ENCODE measurements around the gene CDC42SE1. TPM values are rescaled to one million over a fixed set of nuclear protein-coding genes. Genes with fewer than 3 reads are reported as not detected.

CDC42SE1 gene
- total RNA-seq, 1 experiment from 2014 or later, result 76.3 TPM

DNA sequence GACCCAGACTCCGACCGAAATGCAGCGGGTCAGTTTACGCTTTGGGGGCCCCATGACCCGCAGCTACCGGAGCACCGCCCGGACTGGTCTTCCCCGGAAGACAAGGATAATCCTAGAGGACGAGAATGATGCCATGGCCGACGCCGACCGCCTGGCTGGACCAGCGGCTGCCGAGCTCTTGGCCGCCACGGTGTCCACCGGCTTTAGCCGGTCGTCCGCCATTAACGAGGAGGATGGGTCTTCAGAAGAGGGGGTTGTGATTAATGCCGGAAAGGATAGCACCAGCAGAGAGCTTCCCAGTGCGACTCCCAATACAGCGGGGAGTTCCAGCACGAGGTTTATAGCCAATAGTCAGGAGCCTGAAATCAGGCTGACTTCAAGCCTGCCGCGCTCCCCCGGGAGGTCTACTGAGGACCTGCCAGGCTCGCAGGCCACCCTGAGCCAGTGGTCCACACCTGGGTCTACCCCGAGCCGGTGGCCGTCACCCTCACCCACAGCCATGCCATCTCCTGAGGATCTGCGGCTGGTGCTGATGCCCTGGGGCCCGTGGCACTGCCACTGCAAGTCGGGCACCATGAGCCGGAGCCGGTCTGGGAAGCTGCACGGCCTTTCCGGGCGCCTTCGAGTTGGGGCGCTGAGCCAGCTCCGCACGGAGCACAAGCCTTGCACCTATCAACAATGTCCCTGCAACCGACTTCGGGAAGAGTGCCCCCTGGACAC, 11.3 kb downstream of the CDC42SE1 start:
- DNase-seq (ENCODE audit: low spot score) (peak; percentile 76), ATAC-seq (peak; percentile 35)
- Mint-ChIP-seq H3K4me1 (peaks cover 17% of the 10 kb centered on the region), H3K9me3 (no peaks in the 10 kb centered on the region), H3K36me3 (peaks cover 15% of the 10 kb centered on the region), H3K27me3 (ENCODE audit: low read depth) (no peaks in the 10 kb centered on the region), H3K4me3 (peak overlapping the region; percentile 96), H3K27ac (peak overlapping the region; percentile 97)
- ChIA-PET POLR2A (interaction anchor here (0.5 to 1.6 kb wide), 11 partner anchors 10 to 142 kb away, joined by 3 to 6 read pairs (median 4); partner anchors contain the start of genes BNIPL, MLLT11 and VPS72), CTCF (interaction anchor here (0.6 to 3.7 kb wide), 33 partner anchors 9 to 419 kb away, joined by 3 to 43 read pairs (median 4); partner anchors contain the start of genes BNIPL, CDC42SE1, ENSA and GABPB2)
- TF ChIP-seq, protein P1, sequence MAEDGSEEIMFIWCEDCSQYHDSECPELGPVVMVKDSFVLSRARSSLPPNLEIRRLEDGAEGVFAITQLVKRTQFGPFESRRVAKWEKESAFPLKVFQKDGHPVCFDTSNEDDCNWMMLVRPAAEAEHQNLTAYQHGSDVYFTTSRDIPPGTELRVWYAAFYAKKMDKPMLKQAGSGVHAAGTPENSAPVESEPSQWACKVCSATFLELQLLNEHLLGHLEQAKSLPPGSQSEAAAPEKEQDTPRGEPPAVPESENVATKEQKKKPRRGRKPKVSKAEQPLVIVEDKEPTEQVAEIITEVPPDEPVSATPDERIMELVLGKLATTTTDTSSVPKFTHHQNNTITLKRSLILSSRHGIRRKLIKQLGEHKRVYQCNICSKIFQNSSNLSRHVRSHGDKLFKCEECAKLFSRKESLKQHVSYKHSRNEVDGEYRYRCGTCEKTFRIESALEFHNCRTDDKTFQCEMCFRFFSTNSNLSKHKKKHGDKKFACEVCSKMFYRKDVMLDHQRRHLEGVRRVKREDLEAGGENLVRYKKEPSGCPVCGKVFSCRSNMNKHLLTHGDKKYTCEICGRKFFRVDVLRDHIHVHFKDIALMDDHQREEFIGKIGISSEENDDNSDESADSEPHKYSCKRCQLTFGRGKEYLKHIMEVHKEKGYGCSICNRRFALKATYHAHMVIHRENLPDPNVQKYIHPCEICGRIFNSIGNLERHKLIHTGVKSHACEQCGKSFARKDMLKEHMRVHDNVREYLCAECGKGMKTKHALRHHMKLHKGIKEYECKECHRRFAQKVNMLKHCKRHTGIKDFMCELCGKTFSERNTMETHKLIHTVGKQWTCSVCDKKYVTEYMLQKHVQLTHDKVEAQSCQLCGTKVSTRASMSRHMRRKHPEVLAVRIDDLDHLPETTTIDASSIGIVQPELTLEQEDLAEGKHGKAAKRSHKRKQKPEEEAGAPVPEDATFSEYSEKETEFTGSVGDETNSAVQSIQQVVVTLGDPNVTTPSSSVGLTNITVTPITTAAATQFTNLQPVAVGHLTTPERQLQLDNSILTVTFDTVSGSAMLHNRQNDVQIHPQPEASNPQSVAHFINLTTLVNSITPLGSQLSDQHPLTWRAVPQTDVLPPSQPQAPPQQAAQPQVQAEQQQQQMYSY (CRISPR knock-in tag; IDR thresholded peaks at IDR 0.05), result peak; percentile 75
- TF ChIP-seq SP1 (CRISPR knock-in tag; conservative IDR thresholded peaks at IDR 0.05) (no peak), ZNF396 (CRISPR knock-in tag; IDR thresholded peaks at IDR 0.05; ENCODE audit: borderline replicate concordance) (no peak), GABPB1 (CRISPR knock-in tag; IDR thresholded peaks at IDR 0.05) (no peak), ERG (CRISPR knock-in tag; IDR thresholded peaks at IDR 0.05) (no peak), ZNF671 (CRISPR knock-in tag; IDR thresholded peaks at IDR 0.05) (no peak), SOX15 (CRISPR knock-in tag; IDR thresholded peaks at IDR 0.05) (no peak), GTF2I (CRISPR knock-in tag; conservative IDR thresholded peaks at IDR 0.05) (no peak), GRHL2 (CRISPR knock-in tag; IDR thresholded peaks at IDR 0.05; ENCODE audit: insufficient replicate concordance, severe bottlenecking) (no peak), SMAD4 (CRISPR knock-in tag; IDR thresholded peaks at IDR 0.05) (no peak), FOXP1 (CRISPR knock-in tag; IDR thresholded peaks at IDR 0.05; ENCODE audit: borderline replicate concordance) (no peak), TEAD1 (CRISPR knock-in tag; IDR thresholded peaks at IDR 0.05) (peak; percentile 67; the same call in 1 of the 2 replicates), CREM (CRISPR knock-in tag; IDR thresholded peaks at IDR 0.05) (no peak), NR2C2 (CRISPR knock-in tag; IDR thresholded peaks at IDR 0.05) (no peak)
- TF ChIP-seq, protein P2, sequence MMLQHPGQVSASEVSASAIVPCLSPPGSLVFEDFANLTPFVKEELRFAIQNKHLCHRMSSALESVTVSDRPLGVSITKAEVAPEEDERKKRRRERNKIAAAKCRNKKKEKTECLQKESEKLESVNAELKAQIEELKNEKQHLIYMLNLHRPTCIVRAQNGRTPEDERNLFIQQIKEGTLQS (CRISPR knock-in tag; conservative IDR thresholded peaks at IDR 0.05), result no peak
- TF ChIP-seq, protein P3, sequence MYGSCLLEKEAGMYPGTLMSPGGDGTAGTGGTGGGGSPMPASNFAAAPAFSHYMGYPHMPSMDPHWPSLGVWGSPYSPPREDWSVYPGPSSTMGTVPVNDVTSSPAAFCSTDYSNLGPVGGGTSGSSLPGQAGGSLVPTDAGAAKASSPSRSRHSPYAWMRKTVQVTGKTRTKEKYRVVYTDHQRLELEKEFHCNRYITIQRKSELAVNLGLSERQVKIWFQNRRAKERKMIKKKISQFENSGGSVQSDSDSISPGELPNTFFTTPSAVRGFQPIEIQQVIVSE (CRISPR knock-in tag; IDR thresholded peaks at IDR 0.05; ENCODE audit: borderline replicate concordance), result no peak
- TF ChIP-seq, protein P4, sequence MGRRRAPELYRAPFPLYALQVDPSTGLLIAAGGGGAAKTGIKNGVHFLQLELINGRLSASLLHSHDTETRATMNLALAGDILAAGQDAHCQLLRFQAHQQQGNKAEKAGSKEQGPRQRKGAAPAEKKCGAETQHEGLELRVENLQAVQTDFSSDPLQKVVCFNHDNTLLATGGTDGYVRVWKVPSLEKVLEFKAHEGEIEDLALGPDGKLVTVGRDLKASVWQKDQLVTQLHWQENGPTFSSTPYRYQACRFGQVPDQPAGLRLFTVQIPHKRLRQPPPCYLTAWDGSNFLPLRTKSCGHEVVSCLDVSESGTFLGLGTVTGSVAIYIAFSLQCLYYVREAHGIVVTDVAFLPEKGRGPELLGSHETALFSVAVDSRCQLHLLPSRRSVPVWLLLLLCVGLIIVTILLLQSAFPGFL (CRISPR knock-in tag; IDR thresholded peaks at IDR 0.05; ENCODE audit: borderline replicate concordance), result no peak
- TF ChIP-seq, protein P5, sequence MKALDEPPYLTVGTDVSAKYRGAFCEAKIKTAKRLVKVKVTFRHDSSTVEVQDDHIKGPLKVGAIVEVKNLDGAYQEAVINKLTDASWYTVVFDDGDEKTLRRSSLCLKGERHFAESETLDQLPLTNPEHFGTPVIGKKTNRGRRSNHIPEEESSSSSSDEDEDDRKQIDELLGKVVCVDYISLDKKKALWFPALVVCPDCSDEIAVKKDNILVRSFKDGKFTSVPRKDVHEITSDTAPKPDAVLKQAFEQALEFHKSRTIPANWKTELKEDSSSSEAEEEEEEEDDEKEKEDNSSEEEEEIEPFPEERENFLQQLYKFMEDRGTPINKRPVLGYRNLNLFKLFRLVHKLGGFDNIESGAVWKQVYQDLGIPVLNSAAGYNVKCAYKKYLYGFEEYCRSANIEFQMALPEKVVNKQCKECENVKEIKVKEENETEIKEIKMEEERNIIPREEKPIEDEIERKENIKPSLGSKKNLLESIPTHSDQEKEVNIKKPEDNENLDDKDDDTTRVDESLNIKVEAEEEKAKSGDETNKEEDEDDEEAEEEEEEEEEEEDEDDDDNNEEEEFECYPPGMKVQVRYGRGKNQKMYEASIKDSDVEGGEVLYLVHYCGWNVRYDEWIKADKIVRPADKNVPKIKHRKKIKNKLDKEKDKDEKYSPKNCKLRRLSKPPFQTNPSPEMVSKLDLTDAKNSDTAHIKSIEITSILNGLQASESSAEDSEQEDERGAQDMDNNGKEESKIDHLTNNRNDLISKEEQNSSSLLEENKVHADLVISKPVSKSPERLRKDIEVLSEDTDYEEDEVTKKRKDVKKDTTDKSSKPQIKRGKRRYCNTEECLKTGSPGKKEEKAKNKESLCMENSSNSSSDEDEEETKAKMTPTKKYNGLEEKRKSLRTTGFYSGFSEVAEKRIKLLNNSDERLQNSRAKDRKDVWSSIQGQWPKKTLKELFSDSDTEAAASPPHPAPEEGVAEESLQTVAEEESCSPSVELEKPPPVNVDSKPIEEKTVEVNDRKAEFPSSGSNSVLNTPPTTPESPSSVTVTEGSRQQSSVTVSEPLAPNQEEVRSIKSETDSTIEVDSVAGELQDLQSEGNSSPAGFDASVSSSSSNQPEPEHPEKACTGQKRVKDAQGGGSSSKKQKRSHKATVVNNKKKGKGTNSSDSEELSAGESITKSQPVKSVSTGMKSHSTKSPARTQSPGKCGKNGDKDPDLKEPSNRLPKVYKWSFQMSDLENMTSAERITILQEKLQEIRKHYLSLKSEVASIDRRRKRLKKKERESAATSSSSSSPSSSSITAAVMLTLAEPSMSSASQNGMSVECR (CRISPR knock-in tag; IDR thresholded peaks at IDR 0.05; ENCODE audit: borderline replicate concordance), result peak; percentile 66
- TF ChIP-seq, protein P6, sequence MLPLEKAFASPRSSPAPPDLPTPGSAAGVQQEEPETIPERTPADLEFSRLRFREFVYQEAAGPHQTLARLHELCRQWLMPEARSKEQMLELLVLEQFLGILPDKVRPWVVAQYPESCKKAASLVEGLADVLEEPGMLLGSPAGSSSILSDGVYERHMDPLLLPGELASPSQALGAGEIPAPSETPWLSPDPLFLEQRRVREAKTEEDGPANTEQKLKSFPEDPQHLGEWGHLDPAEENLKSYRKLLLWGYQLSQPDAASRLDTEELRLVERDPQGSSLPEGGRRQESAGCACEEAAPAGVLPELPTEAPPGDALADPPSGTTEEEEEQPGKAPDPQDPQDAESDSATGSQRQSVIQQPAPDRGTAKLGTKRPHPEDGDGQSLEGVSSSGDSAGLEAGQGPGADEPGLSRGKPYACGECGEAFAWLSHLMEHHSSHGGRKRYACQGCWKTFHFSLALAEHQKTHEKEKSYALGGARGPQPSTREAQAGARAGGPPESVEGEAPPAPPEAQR (CRISPR knock-in tag; IDR thresholded peaks at IDR 0.05), result no peak
- TF ChIP-seq, protein P7, sequence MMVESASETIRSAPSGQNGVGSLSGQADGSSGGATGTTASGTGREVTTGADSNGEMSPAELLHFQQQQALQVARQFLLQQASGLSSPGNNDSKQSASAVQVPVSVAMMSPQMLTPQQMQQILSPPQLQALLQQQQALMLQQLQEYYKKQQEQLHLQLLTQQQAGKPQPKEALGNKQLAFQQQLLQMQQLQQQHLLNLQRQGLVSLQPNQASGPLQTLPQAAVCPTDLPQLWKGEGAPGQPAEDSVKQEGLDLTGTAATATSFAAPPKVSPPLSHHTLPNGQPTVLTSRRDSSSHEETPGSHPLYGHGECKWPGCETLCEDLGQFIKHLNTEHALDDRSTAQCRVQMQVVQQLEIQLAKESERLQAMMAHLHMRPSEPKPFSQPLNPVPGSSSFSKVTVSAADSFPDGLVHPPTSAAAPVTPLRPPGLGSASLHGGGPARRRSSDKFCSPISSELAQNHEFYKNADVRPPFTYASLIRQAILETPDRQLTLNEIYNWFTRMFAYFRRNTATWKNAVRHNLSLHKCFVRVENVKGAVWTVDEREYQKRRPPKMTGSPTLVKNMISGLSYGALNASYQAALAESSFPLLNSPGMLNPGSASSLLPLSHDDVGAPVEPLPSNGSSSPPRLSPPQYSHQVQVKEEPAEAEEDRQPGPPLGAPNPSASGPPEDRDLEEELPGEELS (CRISPR knock-in tag; IDR thresholded peaks at IDR 0.05), result peak; percentile 69; the same call in 1 of the 2 replicates
- TF ChIP-seq, protein P8, sequence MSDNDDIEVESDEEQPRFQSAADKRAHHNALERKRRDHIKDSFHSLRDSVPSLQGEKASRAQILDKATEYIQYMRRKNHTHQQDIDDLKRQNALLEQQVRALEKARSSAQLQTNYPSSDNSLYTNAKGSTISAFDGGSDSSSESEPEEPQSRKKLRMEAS (CRISPR knock-in tag; IDR thresholded peaks at IDR 0.05), result peak; percentile 89

Measured in WTC11 (cell line).